Osteoblast (primary cell): ENCODE data around the gene CFAP157. TPM values are rescaled to one million over a fixed set of nuclear protein-coding genes. Genes with fewer than 3 reads are reported as not detected.

Experiments used
- DNase-seq: peaks from one replicate; pipeline ENCODE4 v3.0.0; 2011; ENCODE audit warnings: low spot score, mixed read lengths; ENCODE audit not compliant: insufficient read length; ENCODE audit errors: missing footprints
- H2AFZ ChIP-seq: 2 replicates; pipeline ENCODE4 v1.6.0; 2011; ENCODE audit warnings: mild to moderate bottlenecking, low read length
- H3K27ac ChIP-seq: 2 replicates; pipeline ENCODE4 v1.5.1; 2011; ENCODE audit warnings: mild to moderate bottlenecking, low read depth, low read length, moderate library complexity
- H3K27me3 ChIP-seq: 2 replicates; pipeline ENCODE4 v1.6.0; 2012; ENCODE audit warnings: mild to moderate bottlenecking, control low read depth, inconsistent platforms, low read length, moderate library complexity; ENCODE audit not compliant: insufficient read depth
- H3K36me3 ChIP-seq: 2 replicates; pipeline ENCODE4 v1.5.1; 2011; ENCODE audit warnings: mild to moderate bottlenecking, low read length, control low read depth, moderate library complexity; ENCODE audit not compliant: insufficient read depth
- H3K4me1 ChIP-seq: 2 replicates; pipeline ENCODE4 v1.5.1; 2011; ENCODE audit warnings: mild to moderate bottlenecking, low read length, control low read depth, moderate library complexity; ENCODE audit not compliant: insufficient read depth
- H3K4me2 ChIP-seq: 2 replicates; pipeline ENCODE4 v1.6.0; 2011; ENCODE audit warnings: mild to moderate bottlenecking, low read length; ENCODE audit not compliant: insufficient read depth
- H3K4me3 ChIP-seq: fragments of 200-600 bp; sonication (generic); 3 replicates; pipeline ENCODE4 v1.5.1; 2012; ENCODE audit warnings: mild to moderate bottlenecking, low read length, inconsistent platforms; ENCODE audit not compliant: insufficient read depth
- H3K79me2 ChIP-seq: 2 replicates; pipeline ENCODE4 v1.6.0; 2012; ENCODE audit warnings: mild to moderate bottlenecking, low read length, control low read depth, inconsistent platforms; ENCODE audit not compliant: insufficient read depth
- H3K9me3 ChIP-seq: 2 replicates; pipeline ENCODE4 v1.5.1; 2011; ENCODE audit warnings: low read depth, low read length, control low read depth
- H4K20me1 ChIP-seq: 2 replicates; pipeline ENCODE4 v1.6.0; 2012; ENCODE audit warnings: mild to moderate bottlenecking, low read length, control low read depth; ENCODE audit not compliant: insufficient read depth
- total RNA-seq: library from RNA; depleted of rRNA; stranded (reverse); fragments of >200 nt; gene quantifications from 2 replicates; pipeline ENCODE4 v1.2.3, GENCODE V29; 2012
- TF ChIP-seq, protein P1 (sequence below): IDR thresholded peaks from 2 replicates; pipeline ENCODE4 v1.5.1; 2011; ENCODE audit warnings: mild to moderate bottlenecking, low read depth, low read length, moderate library complexity; ENCODE audit errors: extremely low read depth

Gene CFAP157
- total RNA-seq, 1 donor: not detected

DNA sequence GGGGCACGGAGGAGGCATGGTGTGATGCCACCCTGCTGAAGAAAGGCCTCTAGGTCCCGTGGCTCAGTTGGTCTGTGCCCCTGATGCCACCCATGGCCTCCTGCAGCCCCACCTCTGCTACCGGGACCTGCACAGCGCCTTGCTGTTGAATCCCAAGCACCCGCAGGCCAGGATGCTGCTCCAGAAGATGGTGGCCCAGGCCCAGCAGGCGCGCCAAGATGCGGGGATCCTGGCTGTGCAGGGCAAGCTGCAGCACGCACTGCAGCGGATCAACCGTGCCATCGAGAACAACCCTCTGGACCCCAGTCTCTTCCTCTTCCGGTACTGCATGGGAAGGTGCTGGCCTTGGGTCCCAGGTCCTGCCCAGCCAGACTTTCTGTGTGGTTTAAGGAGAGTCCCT, 16.2 kb downstream of the CFAP157 start:
- Histone ChIP-seq H3K4me3 (no peak overlapping the region), H3K9me3 (no peaks in the 10 kb centered on the region), H4K20me1 (peaks cover 4% of the 10 kb centered on the region), H3K27ac (no peak overlapping the region), H3K27me3 (no peaks in the 10 kb centered on the region), H3K4me1 (peaks cover 16% of the 10 kb centered on the region), H3K79me2 (no peaks in the 10 kb centered on the region), H3K36me3 (no peaks in the 10 kb centered on the region), H2AFZ (no peak overlapping the region), H3K4me2 (no peak overlapping the region)
- TF ChIP-seq, protein P1, sequence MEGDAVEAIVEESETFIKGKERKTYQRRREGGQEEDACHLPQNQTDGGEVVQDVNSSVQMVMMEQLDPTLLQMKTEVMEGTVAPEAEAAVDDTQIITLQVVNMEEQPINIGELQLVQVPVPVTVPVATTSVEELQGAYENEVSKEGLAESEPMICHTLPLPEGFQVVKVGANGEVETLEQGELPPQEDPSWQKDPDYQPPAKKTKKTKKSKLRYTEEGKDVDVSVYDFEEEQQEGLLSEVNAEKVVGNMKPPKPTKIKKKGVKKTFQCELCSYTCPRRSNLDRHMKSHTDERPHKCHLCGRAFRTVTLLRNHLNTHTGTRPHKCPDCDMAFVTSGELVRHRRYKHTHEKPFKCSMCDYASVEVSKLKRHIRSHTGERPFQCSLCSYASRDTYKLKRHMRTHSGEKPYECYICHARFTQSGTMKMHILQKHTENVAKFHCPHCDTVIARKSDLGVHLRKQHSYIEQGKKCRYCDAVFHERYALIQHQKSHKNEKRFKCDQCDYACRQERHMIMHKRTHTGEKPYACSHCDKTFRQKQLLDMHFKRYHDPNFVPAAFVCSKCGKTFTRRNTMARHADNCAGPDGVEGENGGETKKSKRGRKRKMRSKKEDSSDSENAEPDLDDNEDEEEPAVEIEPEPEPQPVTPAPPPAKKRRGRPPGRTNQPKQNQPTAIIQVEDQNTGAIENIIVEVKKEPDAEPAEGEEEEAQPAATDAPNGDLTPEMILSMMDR: no peak
- DNase-seq: peak; percentile 30

DNA sequence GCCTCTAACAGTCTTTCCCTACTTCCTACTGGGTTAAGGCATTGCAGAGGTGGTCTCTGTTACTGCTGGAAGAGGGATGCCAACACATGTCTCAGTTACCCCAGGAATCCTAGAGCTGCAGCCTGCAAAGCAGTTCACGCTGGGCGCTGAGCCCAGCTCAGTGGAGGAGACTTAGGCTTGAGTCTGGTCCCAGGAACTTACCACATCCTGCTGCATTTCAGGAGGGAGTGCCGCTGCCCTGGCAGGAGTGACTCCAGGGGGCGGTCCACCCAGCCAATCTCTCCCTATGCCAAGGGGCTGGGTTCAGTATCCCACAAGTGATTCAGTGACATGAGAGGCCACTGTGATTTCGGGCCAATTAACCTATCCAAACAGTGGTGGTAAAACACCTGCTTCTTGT, 16.7 kb downstream of the CFAP157 start:
- no peak overlapping the region for H3K27ac ChIP-seq
- DNase-seq: peak; percentile 97
- no peak overlapping the region for H2AFZ ChIP-seq
- no peaks in the 10 kb centered on the region for H3K27me3 ChIP-seq
- H4K20me1 ChIP-seq: peaks cover 4% of the 10 kb centered on the region
- peaks cover 16% of the 10 kb centered on the region for H3K4me1 ChIP-seq
- TF ChIP-seq, protein P1: peak; percentile 15
- no peaks in the 10 kb centered on the region for H3K9me3 ChIP-seq
- H3K79me2 ChIP-seq: no peaks in the 10 kb centered on the region
- H3K4me2 ChIP-seq: no peak overlapping the region
- H3K36me3 ChIP-seq: no peaks in the 10 kb centered on the region
- H3K4me3 ChIP-seq: no peak overlapping the region

DNA sequence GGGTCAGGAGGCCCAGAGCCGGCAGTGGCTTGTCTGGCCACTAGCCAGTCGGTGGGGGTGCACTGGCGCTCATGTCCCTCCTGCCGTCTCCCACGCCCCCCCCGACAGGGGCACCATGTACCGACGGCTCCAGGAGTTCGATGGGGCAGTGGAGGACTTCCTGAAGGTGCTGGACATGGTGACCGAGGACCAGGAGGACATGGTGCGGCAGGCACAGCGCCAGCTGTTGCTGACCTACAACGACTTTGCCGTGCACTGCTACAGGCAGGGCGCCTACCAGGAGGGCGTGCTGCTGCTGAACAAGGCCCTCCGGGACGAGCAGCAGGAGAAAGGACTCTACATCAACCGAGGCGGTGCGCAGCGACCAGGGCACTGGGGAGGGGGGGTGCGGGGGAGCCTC, 17.2 kb downstream of the CFAP157 start:
- Histone ChIP-seq H3K36me3 (no peaks in the 10 kb centered on the region), H3K4me2 (no peak overlapping the region), H3K4me3 (no peak overlapping the region), H3K9me3 (no peaks in the 10 kb centered on the region), H3K27ac (no peak overlapping the region), H3K4me1 (peaks cover 16% of the 10 kb centered on the region), H3K79me2 (no peaks in the 10 kb centered on the region), H2AFZ (peak overlapping the region; percentile 15), H4K20me1 (peaks cover 4% of the 10 kb centered on the region), H3K27me3 (no peaks in the 10 kb centered on the region)
- DNase-seq: no peak
- TF ChIP-seq, protein P1: no peak

DNA sequence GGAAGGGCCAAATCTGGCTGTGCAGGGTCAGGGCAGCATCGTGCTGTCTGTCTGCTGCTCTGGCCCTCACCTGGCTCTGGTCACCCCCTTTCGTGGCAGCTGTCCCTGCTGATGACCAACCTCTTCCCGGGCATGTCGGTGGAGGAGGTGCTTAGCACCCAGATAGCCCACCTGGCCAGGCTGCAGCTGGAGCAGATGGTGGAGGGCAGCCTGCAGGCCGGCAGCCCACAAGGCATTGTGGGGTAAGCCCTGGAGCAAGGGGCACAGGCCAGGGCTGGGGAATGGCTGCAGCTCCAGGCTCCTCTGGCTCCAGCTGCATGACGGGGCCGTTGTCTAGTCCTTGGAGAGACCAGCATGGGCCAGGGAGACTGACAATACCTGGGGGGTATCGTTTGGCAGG, 20.1 kb downstream of the CFAP157 start:
- no peaks in the 10 kb centered on the region for H3K9me3 ChIP-seq
- H3K4me2 ChIP-seq: no peak overlapping the region
- no peaks in the 10 kb centered on the region for H3K79me2 ChIP-seq
- H3K4me3 ChIP-seq: no peak overlapping the region
- H2AFZ ChIP-seq: no peak overlapping the region
- peaks cover 3% of the 10 kb centered on the region for H3K36me3 ChIP-seq
- DNase-seq: no peak
- peaks cover 4% of the 10 kb centered on the region for H4K20me1 ChIP-seq
- H3K27ac ChIP-seq: no peak overlapping the region
- TF ChIP-seq, protein P1: no peak
- peaks cover 16% of the 10 kb centered on the region for H3K4me1 ChIP-seq
- H3K27me3 ChIP-seq: no peaks in the 10 kb centered on the region
